T-helper 22 cell (primary cell): ENCODE results near the gene PSD2.

Experiments used
- DNase-seq: peaks from one replicate; pipeline ENCODE4 v3.0.0-alpha.2; 2020; ENCODE audit warnings: low read depth

Gene PSD2

DNA sequence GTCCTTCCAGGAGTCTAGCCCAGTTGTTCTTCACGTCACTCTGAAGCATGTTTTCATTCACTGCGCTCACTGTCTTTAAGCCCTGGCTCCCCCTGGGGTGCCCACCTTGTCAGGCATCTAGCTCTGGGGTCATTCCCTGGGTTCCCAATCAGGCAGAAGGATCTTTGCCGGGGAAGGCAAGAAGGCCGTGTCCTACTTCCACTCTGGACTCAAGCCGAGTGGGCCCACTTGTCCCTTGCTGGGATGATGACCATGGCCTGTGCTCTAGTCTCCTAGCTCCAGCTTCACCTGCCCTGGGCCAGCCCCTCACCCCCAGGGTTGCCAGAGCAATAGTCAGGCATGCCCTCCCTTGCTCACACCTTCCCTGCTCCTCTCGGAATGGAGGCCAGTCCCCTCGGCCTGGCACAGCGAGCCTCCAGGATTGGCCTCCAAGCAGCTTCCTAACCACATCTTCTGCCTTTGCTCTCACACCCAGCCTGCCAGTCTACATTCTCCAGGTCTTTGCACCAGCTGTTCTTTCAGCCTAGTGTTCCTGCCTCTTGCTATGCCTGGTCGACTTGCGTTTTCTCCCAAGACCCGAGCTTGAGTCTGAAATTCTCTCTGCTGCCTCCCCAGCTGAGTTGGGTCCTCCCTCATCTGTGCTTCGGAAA lies 32.2 kb upstream of the PSD2 start:
- DNase-seq = no peak

DNA sequence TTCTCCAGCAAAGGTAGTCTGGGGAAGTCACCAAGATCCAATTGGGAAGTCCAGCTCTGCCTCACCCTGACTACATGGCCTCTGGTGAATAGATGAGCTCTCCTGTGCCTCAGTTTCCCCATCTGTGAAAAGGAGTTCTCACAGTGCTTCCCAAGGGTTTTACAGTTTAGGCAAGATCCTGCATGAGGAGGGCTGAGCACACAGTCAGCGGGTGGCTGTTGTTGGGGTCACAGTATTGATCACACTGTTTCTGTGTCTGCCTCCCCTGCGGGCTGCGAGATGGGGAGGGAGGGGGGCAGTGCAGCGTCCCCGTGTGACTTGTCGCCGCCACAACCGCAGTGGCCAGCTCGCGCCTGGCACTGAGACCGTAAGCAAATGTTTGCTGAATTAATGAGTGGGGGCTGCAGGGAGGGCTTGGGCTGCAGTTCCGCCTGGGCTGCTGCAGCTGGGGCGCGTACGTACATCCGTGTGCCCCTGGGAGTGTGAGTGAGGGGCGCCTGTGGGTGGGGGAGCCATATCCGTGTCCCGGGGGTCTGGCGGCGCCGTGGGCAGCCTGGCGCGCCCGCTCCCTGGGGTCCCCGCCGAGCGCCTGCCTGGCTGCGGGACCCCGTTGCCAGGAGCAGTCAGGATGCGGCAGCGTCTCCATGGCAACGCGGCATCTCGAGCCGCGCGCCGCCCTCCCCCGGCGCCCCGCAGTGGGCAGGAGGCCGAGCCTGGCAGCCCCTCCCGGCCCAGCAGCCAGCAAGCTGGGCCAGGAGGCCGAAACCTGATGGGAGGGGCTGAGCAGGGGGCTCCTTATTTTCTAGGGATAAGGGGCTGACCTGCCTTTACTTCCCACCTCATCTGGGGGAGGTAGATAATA lies 31.4 kb upstream of the PSD2 start:
- DNase-seq = no peak

DNA sequence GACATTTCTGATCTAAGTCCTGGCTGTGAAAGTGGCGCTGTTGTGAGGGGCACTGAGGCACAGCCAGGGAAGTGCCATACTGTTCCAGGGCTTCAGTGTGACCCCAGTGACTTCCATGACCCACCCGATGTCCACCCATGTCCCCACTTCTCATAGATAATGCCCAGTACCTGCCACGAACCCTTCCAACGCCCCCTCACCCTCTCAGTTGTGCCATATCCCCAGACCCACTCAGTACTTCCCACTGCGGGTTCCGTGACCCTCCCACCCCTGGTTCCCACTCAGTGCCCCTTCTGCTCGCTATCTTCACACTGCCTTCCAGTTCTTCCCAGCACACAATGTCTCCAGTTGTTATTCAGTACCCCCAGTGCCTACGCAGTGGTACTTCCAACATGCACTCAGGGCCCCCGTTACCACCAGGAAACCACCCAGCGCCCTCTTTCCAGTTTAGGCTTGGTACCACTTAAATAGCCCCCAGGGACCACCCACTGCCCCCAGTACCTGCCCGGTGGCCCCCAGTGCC lies 30.7 kb upstream of the PSD2 start:
- no peak for DNase-seq

DNA sequence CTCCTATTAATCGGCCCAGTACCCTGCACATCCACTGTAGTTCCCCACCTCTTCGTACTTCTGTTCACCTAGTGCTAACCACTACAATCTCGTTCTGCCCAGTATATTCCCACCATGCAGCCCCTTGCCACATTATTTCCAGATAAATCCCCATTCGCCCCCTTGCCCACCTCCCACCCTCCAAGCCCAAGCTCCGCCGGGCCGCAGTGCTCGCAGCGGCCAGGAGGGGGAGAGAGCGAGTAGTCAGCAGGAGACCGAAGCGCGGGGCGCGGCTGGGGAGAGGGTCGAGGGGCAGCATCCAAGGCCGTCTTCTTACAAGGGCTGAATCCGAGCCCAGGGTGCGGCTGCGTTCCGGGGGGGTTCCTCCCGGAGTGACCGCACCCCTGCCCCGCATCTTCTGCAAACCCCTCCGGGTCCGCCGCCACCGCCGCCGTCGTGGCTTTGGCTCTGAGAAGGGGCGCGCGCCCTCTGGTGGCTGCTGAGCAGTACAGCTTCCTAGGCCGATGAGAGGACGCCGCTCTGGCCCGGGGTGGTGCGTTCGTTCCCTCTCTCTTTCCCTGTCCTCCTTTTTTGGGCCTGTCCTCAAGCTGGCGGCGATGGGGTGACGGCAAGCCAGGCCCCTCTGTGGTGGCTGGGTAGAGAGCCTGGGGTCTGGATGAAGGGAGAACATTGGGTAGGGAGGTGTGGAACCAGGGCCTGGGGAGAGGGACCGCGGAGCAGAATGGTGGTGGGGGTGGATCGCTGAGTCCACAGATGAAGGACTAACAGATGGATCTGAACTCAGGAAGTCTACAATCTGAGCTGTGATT lies 30.0 kb upstream of the PSD2 start:
- peak; percentile 54 for DNase-seq

DNA sequence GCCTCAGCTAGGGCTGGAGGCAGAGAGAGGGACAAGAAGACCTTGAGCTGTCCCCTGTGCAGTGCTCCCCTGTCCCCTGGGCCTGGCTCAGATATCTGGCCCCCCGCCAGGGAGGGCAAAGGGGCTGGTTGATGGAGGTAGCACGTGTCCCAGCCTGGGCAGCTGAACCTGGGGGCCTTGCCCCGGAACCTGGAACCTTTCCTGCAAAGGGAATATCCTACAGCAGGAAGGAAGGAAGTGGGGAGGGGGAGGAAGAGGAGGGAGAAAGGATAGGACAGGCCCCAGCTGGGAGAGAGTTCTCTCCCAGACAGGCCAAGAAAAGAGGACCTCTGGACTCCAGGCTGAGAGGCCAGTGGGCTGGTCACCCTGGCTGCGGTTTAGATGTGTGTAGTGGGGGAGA lies 27.6 kb upstream of the PSD2 start:
- no peak for DNase-seq

DNA sequence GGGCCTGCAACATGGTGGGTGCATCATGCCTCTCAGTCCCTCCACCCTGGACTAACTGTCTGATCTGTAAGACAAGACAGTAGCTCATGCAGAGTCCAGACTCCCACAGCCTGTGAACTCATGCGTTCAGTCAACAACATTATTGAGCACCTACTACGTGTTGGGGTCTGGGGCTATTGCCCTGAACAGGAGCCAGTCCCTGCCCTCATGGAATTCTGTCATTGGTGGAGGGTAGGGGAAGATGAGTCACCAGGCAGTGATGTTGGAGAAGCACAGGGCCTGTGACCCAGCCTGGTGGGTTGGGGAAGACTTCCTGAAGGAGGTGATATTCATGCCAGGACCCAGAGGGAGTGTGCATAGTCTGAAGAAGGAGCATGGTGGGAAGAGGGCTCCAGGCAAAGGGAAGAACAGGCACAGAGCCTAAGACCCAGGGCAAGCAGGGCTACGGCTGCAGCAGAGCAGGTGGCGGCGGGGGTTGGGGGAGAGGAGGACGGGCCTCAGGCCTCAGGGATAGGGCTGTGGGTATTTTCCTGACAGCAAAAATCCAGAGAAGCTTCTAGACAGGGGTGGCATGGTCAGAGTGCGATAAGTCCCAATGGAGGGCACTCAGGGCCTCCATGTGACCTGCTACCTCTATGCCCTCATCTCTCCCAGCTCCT lies 26.7 kb upstream of the PSD2 start:
- DNase-seq = no peak

DNA sequence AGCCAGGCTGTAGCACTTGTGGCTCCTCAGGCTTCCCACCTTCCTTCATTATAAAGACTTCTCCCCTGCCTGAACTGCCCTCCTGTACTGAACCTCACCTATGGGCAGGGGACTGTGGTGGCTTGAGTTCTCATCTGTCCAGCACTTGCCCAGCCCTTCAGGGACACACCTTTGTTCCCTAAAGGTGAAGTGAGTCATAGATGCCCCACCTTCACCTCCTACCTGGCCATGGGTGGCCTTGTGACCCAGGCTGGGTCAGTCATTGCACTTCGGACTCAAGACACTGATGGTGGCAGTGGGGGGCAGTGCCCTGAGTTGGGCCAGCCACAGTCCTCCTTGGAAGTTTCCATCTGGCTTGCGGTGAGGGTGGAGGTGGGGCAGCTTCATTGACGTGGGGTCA lies 26.1 kb upstream of the PSD2 start:
- DNase-seq = no peak

DNA sequence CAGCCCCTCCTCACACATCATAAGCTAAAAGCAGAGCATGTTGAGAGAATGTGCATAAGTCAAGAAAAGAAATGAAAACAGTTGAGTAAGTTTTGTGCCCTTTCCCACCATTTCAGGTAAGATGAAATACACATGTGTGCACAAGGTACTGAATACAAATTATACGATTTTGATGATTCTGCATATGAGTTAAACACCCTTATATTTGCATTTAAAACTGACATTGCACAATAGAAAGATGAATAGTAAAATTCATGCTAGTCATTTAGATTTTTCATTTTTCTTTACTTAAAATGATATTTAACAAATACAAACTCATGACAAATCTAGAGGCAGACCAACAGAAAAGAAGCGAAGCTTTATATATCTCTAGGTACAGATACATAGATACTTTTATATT lies 24.9 kb upstream of the PSD2 start:
- no peak for DNase-seq

DNA sequence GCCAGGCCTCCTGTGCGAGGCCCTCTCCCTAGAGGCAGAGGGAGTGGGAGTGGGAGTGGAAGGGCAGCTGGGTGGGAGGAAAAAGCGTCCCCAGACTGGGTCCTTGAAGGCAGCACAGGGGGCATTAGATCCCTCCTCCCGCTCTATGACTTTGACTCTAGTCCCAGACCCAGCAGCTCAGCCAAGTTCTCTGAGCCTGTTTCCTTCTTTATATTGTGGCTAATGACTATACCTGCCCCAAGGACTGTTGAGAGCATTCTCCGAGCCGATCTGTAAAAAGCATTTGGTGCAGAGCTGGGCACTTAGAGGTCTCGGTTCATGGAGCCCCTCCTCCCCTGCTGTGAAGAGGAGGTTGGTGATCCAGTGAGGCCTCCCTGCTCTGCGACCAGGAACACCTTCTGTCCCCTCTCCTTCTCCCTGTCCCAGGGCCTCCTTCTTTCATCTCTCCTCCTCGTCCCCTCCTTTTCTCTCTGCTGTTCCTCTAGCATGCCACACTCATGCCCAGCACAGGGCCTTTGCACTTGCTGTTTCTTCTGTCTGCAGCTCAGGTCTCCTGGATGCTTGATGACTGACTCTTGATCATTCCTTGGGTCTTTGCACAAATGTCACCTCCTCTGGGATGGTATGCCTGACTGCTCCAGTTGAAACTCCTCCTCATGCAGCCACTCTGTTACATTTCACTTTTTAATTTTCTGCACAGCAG lies 23.4 kb upstream of the PSD2 start:
- no peak for DNase-seq

DNA sequence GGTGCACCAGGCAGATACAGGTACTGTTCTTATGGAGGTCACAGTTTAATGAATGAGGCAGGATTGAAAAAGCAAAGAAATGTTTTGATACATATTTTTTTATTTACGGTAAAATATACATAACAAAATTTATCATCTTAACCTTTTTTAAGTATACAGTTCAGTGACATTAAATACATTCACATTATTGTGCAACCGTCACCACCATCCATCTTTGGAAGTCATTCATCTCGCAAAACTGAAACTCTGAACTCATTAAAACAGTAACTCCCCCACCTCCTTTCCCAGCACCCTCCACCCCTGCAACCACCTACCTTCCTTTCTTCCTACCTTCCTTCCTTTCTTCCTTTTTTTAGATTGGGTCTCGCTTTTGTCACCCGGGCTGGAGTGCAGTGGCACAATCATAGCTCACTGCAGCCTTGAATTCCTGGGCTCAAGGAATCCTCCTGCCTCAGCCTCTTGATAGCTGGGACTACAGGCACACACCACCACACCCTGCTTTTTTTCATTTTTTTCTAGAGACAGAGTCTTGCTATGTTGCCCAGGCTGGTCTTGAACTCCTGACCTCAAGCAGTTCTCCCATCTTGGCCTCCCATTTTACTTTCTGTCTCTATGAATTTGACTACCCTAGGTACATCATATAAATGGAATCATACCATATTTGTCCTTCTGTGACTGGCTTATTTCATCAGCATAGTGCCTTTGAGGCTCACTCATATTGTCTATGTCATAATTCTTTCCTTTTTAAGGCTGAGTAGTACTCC lies 22.5 kb upstream of the PSD2 start:
- DNase-seq = no peak

DNA sequence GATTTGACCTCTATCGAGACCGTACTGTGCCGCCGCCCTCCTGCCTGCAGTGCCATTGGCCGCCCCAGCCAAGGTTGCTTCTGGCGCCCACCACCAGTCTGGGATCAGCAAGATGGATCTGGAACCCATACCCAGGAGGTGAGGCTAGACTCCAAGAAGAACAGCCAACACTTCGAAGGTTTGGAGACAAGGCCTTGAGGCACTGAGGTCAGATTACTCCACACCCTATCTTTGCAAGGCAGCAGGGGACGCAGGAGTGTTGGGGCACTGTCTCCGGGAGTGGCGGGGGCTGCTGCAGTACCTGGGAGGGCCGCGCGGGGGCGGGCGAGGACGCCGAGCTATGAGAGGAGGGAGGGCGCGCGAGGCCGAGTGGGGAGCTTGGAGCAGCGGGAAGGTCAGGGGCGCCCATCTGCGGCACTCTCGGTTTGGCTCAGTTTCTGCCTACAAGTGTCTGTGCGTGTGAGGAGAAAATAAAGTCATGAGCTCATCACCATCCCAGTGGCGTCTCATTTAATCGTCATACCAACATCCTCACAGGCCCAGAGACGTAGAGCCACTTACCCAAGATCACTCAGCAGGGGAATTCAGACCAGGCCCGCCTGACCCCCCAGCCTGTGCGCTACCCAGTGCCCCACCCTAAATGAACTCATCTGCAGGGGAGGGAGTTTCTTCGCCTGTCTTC lies 20.5 kb upstream of the PSD2 start:
- DNase-seq = peak; percentile 45

DNA sequence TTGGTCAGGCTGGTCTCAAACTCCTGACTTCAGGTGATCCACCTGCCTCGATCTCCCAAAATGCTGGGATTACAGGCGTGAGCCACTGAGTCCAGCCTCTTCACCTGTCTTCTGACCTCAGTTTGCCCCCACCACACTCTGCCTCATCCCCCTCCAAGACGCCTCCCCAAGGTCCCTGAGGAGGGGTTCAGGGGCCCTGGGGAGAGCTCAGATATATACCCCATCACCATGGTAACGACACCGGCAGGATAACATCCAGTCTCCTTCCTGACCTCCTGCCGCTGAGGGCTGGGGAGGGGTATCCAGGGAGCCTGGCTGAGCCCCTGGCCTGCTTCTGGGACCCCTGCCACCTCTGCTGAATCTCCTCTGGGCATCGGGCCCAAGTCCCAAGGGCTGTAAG lies 19.7 kb upstream of the PSD2 start:
- no peak for DNase-seq

DNA sequence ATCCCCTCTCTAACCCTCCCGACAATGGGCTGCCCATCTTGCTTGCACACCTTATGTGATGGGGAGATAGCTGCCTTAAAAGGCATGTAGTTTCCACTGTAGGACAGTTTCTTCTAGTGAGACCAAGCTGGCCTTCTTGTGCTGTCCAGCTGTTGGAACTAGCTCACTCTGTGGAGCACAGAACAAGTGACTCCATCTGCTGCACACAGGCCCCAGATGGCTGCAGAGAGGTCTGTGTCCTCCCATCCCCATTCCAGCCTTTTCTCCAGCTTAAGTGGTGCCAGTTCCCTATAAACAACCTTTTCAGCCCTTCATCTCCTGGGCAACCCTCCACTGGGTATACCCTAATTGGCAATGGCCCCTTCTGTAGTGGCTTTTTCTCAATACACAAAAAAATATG lies 18.7 kb upstream of the PSD2 start:
- no peak for DNase-seq

DNA sequence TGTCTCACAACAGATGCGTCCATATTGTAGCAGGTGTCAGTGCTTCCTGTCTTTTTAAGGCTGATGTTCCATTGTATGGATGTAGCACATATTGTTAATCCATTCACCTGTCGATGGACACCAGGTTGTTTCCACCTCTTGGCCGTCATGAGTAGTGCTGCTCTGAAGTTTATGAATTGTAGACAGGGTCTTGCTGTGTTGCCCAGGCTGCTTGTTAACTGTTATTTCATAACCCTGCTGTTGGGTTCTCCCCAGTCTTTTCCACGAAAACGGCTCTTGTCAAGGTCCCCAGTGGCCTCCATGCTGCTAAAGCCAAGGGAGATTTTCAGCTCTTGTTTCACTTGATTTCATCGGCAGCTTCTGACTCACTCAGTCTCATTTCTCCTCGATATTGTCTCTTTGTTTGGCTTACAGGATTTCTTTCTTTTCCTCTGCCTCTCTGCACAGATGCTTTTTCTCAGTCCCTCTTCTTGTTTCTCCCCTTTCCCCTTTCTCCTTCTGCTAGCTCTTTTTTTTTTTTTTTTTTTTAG lies 12.1 kb upstream of the PSD2 start:
- DNase-seq = no peak

DNA sequence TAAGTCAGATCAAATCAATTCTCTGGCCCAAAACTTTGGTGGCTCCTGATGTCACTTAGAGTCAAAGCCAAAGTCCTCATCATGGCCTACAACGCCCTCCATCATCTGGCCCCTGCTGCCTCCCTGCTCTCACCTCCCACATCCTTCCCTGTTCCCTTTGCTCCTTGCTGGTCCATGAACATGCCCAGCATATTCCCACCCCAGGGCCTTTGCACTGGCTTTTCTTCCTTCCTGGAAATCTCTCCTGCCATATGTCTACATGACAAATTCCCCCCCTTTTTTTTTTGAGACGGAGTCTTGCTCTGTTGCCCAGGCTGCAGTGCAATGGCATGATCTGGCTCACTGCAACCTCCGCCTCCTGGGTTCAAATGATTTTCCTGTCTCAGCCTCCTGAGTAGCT lies 11.1 kb upstream of the PSD2 start:
- no peak for DNase-seq

DNA sequence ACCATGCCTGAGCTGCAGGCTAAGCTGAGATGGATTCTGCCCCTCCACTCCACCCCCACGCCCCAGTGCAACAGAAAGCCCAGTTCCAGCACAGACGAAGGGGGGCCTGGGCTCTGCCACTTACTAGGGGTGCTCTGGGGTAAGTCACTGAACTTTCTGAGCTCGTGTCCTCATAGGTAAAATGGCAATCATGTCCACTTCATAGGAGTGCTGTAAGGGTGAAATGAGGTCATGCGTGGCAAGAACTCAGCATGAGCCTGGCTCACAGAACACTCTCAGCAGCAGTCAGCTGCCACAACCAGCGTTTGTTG lies 8.4 kb upstream of the PSD2 start:
- DNase-seq = no peak

DNA sequence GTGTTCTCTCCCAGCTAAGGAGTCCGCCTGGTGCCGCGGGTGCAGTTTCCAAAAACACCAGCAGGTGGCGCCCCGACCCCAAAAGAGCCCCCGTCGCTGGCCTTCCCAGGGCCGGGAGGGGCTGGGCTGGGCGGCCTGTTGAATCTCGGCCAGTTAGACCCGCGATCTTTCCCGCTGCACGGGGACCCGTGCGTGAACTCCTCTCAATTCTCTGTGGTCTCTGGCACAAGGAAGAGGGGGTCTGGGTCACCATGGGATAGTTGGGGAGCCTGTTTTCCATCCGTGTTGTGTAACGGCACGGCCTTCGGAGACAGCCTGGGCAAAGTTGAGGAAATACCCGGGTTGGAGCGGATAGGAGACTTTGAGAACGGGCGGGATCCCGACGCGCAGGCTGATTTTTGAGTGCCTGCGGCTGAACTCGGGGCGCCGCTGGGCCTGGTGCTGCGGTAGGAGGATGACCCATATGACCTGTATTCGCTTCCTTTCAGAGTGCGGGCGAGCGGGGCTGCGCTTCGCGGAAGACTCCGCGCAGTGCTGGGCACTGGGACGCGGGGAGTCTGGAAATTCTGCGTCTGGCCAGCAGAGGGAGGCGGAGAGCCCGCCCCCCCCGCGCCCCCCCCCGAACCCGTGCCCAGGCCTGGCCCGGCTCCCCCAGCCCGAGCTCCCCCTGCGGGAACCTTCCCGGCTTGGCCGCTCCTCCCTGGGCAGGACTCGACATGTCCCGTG lies 7.9 kb upstream of the PSD2 start:
- DNase-seq = peak; percentile 43

DNA sequence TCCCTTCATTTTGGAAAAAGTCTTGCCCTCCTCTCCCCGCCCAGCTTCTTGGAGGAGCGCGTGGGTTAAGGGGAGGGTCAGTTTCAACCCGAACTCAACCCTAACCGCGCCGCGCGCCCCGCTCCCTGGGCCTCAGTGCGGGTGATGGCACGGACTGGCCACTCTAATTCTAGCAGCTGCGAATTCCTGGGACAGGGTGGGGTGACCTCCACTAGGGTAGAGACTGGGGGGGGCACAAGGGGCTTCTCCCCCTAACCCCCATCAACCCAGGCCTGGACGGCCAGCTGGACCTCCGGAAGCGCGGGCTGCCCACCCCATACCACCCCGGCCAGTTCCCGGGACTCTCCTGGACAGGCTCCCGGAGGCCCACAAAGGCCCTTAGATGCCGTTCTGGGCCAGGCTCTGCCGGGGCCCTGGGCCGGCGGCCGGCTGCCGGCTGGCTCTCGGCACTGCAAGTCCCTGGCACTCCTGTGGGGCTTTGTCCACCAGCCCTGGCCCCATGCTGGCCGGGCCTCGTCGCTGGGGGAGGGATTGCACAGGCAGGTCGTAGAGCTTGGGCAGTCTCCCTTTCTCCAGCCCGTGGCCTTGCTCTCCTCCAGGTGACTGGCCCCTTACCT lies 7.2 kb upstream of the PSD2 start:
- no peak for DNase-seq
